Astrocyte of the cerebellum (primary cell): ENCODE data around the gene GAS5.

Experiments used
- DNase-seq: peaks from one replicate; pipeline ENCODE4 v3.0.0-alpha.2; 2011; ENCODE audit warnings: low read depth
- H3K4me3 ChIP-seq: 2 replicates; pipeline ENCODE4 v1.5.1; 2011; ENCODE audit warnings: mild to moderate bottlenecking, low read depth, low read length, moderate library complexity
- CTCF ChIP-seq: IDR thresholded peaks from 2 replicates; pipeline ENCODE4 v1.5.1; 2012; ENCODE audit warnings: low read length, low read depth, moderate library complexity, mild to moderate bottlenecking; ENCODE audit errors: missing control alignments
- in situ Hi-C: cut with HindIII; loops from 2 replicates; pipeline ENCODE4 v1.10.0; 2017; ENCODE audit warnings: low sequenced_read_pairs

The GAS5 gene

GRCh38 chr1:173832748-173833147 lies 35.0 kb downstream of the GAS5 start:
- TF ChIP-seq CTCF: no peak
- no peak for DNase-seq
- no peak overlapping the region for H3K4me3 ChIP-seq
- in situ Hi-C loops: no loop called here

- DNase-seq: no peak
Observed at GRCh38 chr1:173827611-173828010, 40.2 kb downstream of the GAS5 start.

GRCh38 chr1:173824315-173825081 lies 43.3 kb downstream of the GAS5 start, which contains the start of the genes CENPL and DARS2:
Gene CENPL (minus strand): TSS chr1:173824883. CDS start chr1:173811299, 13,584 bp downstream.
Gene DARS2 (plus strand): TSS chr1:173824673. CDS start chr1:173825230, 557 bp downstream.
- in situ Hi-C loops: no loop called here
- H3K4me3 ChIP-seq: peak within 1 kb of the TSS; percentile 82
- TF ChIP-seq CTCF: no peak
- peak; percentile 99 for DNase-seq

More at GRCh38 chr1:173827611-173828010, 40.2 kb downstream of the GAS5 start:
- H3K4me3 ChIP-seq: no peak overlapping the region
- in situ Hi-C loops: no loop called here
- TF ChIP-seq CTCF: no peak

GRCh38 chr1:173823781-173824314 lies 43.9 kb downstream of the GAS5 start:
- DNase-seq: no peak
- no peak for TF ChIP-seq CTCF
- H3K4me3 ChIP-seq: peak overlapping the region; percentile 82
- in situ Hi-C loops: no loop called here

GRCh38 chr1:173821680-173822079 lies 46.1 kb downstream of the GAS5 start:
- DNase-seq: no peak
- no peak overlapping the region for H3K4me3 ChIP-seq
- TF ChIP-seq CTCF: no peak
- in situ Hi-C loops: no loop called here

GRCh38 chr1:173818459-173818858 lies 49.3 kb downstream of the GAS5 start:
- TF ChIP-seq CTCF: no peak
- in situ Hi-C loops: no loop called here
- no peak for DNase-seq
- H3K4me3 ChIP-seq: no peak overlapping the region
